Loucy (cell line): ENCODE data around the gene DNLZ.

Source experiments
- H2AFZ ChIP-seq: fragments of 200-600 bp; sonication (generic); 2 replicates; pipeline ENCODE4 v1.6.0; 2016; ENCODE audit warnings: antibody characterized with exemption, mild to moderate bottlenecking, low read length, moderate library complexity
- H3F3A ChIP-seq: fragments of 200-600 bp; 2 replicates; pipeline ENCODE4 v1.6.0; 2016; ENCODE audit warnings: antibody characterized with exemption, low read depth, mild to moderate bottlenecking
- H3K27me3 ChIP-seq: fragments of 200-600 bp; sonication (generic); 2 replicates; pipeline ENCODE4 v1.6.1; 2014; ENCODE audit warnings: low read length, mild to moderate bottlenecking; ENCODE audit not compliant: insufficient read depth, poor library complexity, severe bottlenecking
- H3K36me3 ChIP-seq: fragments of 200-600 bp; sonication (generic); 2 replicates; pipeline ENCODE4 v1.6.1; 2016; ENCODE audit warnings: low read length; ENCODE audit not compliant: insufficient read depth
- H3K4me1 ChIP-seq: fragments of 200-600 bp; sonication (generic); 2 replicates; pipeline ENCODE4 v1.5.1; 2014; ENCODE audit warnings: low read length, mild to moderate bottlenecking; ENCODE audit not compliant: insufficient read depth, poor library complexity, severe bottlenecking
- H3K4me2 ChIP-seq: fragments of 200-600 bp; sonication (generic); 2 replicates; pipeline ENCODE4 v1.6.0; 2014; ENCODE audit warnings: antibody characterized with exemption, low read length, low read depth, mild to moderate bottlenecking; ENCODE audit not compliant: poor library complexity, severe bottlenecking
- H3K4me3 ChIP-seq: fragments of 200-600 bp; sonication (generic); 2 replicates; pipeline ENCODE4 v1.5.1; 2014; ENCODE audit warnings: low read length, mild to moderate bottlenecking, mixed read lengths; ENCODE audit not compliant: poor library complexity, severe bottlenecking
- H3K79me2 ChIP-seq: fragments of 200-600 bp; sonication (generic); 2 replicates; pipeline ENCODE4 v1.6.1; 2014; ENCODE audit warnings: low read length; ENCODE audit not compliant: insufficient read depth
- H3K9ac ChIP-seq: fragments of 200-600 bp; sonication (generic); 2 replicates; pipeline ENCODE4 v1.6.0; 2014; ENCODE audit warnings: mild to moderate bottlenecking, low read depth, low read length, moderate library complexity; ENCODE audit not compliant: poor library complexity, severe bottlenecking
- H3K9me2 ChIP-seq: fragments of 200-600 bp; sonication (generic); replicated peaks from 2 replicates; pipeline ENCODE4 v1.6.1; 2016; ENCODE audit warnings: low read depth, low read length, mixed read lengths
- H3K9me3 ChIP-seq: fragments of 200-600 bp; sonication (generic); 2 replicates; pipeline ENCODE4 v1.6.1; 2014; ENCODE audit warnings: mild to moderate bottlenecking, antibody characterized with exemption, low read length, low read depth; ENCODE audit not compliant: insufficient read depth
- H4K20me1 ChIP-seq: fragments of 200-600 bp; sonication (generic); 2 replicates; pipeline ENCODE4 v1.6.0; 2014; ENCODE audit warnings: antibody characterized with exemption, low read length, mild to moderate bottlenecking; ENCODE audit not compliant: insufficient read depth, poor library complexity, severe bottlenecking
- EZH2phosphoT487 ChIP-seq: fragments of 200-600 bp; IDR thresholded peaks from 2 replicates; pipeline ENCODE4 v1.6.1; 2018; ENCODE audit warnings: antibody characterized with exemption, mild to moderate bottlenecking, moderate library complexity, borderline replicate concordance
- TF ChIP-seq, protein P1 (sequence below): fragments of 200-600 bp; sonication (generic); conservative IDR thresholded peaks from 2 replicates; pipeline ENCODE4 v1.5.1; 2014; ENCODE audit warnings: mild to moderate bottlenecking, antibody characterized with exemption, low read length

DNLZ gene

DNA sequence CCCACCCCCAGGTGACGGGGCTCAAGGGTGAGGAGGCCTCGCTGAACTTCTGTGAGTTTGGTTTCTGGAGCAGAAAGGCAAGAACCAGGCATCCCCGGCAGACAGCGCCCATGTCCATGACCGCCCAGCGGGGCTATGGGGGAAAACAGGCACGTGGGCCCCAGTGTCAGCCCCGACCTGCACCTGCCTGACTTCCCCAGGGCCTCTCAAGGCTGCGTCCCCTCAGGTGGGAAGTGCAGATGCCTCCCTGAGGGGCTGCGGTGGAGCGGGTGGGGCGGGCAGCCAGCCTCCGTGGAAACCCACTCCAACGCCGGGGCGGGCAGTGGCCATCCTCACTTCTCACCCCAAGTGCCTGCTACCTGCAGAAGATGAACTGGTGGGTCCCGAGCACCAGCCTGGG is 16.8 kb upstream of the DNLZ start:
- H3K36me3 ChIP-seq: peaks cover 9% of the 10 kb centered on the region; the same call in 1 of the 2 replicates
- no peaks in the 10 kb centered on the region for H3K4me1 ChIP-seq
- no peaks in the 10 kb centered on the region for H3K9me2 ChIP-seq
- H3K9me3 ChIP-seq: no peaks in the 10 kb centered on the region
- no peak overlapping the region for H2AFZ ChIP-seq
- no peaks in the 10 kb centered on the region for H4K20me1 ChIP-seq
- no peak overlapping the region for H3K4me3 ChIP-seq
- no peaks in the 10 kb centered on the region for H3K79me2 ChIP-seq
- TF ChIP-seq EZH2phosphoT487: no peak
- TF ChIP-seq, protein P1, sequence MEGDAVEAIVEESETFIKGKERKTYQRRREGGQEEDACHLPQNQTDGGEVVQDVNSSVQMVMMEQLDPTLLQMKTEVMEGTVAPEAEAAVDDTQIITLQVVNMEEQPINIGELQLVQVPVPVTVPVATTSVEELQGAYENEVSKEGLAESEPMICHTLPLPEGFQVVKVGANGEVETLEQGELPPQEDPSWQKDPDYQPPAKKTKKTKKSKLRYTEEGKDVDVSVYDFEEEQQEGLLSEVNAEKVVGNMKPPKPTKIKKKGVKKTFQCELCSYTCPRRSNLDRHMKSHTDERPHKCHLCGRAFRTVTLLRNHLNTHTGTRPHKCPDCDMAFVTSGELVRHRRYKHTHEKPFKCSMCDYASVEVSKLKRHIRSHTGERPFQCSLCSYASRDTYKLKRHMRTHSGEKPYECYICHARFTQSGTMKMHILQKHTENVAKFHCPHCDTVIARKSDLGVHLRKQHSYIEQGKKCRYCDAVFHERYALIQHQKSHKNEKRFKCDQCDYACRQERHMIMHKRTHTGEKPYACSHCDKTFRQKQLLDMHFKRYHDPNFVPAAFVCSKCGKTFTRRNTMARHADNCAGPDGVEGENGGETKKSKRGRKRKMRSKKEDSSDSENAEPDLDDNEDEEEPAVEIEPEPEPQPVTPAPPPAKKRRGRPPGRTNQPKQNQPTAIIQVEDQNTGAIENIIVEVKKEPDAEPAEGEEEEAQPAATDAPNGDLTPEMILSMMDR: no peak
- H3F3A ChIP-seq: no peaks in the 10 kb centered on the region
- H3K9ac ChIP-seq: no peak overlapping the region
- H3K27me3 ChIP-seq: no peaks in the 10 kb centered on the region
- no peak overlapping the region for H3K4me2 ChIP-seq

DNA sequence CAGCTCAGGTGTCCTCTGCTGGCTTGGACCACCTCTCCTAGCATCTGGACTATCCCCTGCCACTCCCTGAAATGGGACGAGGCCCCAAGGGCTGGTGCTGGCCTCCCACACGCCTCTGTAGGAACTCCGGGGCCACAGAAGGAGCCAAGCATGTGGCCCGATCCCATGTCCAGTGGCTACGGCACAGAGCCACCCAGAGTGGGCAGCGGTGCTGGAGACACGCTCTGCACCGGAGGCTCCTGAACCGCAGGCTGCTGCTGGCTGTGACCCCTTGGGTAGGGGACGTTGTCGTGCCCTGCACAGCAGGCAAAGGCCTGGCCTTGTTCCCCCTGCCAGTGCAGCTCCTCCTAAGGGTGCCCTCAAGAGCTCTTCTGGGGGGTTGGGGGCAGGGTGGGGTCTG is 16.3 kb upstream of the DNLZ start:
- no peaks in the 10 kb centered on the region for H3K4me1 ChIP-seq
- H3K27me3 ChIP-seq: no peaks in the 10 kb centered on the region
- no peaks in the 10 kb centered on the region for H3K9me3 ChIP-seq
- TF ChIP-seq, protein P1: no peak
- TF ChIP-seq EZH2phosphoT487: no peak
- H4K20me1 ChIP-seq: no peaks in the 10 kb centered on the region
- no peak overlapping the region for H3K4me3 ChIP-seq
- no peak overlapping the region for H3K9ac ChIP-seq
- H2AFZ ChIP-seq: no peak overlapping the region
- peaks cover 9% of the 10 kb centered on the region; the same call in 1 of the 2 replicates for H3K36me3 ChIP-seq
- no peaks in the 10 kb centered on the region for H3F3A ChIP-seq
- no peaks in the 10 kb centered on the region for H3K79me2 ChIP-seq
- H3K4me2 ChIP-seq: no peak overlapping the region
- H3K9me2 ChIP-seq: no peaks in the 10 kb centered on the region

DNA sequence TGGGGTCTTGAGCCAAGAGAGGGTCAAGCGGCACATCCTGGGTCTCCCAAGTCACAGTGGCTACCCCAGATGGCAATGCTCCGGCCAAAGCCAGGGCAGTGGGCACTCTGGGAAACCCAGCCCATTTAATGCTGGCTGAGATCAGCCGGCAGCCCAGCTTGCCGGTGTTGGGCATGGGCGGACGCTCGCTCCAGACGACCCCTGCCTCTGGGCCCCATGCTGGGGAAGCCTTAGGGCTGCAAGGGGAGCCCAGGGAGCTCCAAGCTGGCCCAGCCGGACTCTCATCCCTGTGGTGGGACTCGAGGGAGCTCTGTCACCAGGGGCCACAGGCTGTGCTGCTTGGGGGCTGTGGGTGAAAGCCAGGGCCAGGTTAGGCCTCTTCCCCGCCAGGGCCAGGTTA is 15.9 kb upstream of the DNLZ start:
- Histone ChIP-seq H3K27me3 (no peaks in the 10 kb centered on the region), H3K4me1 (no peaks in the 10 kb centered on the region), H3K4me3 (no peak overlapping the region), H3K9me3 (no peaks in the 10 kb centered on the region), H3K79me2 (no peaks in the 10 kb centered on the region), H3F3A (no peaks in the 10 kb centered on the region), H3K36me3 (peaks cover 9% of the 10 kb centered on the region; the same call in 1 of the 2 replicates), H3K9ac (no peak overlapping the region), H3K9me2 (no peaks in the 10 kb centered on the region), H3K4me2 (no peak overlapping the region), H4K20me1 (no peaks in the 10 kb centered on the region), H2AFZ (no peak overlapping the region)
- no peak for TF ChIP-seq EZH2phosphoT487
- TF ChIP-seq, protein P1: no peak
